ENCODE results near the gene ZNF136. TPM values are rescaled to one million over a fixed set of nuclear protein-coding genes. Genes with fewer than 3 reads are reported as not detected.

ZNF136 gene
- total and polyA plus RNA-seq, 2 of the 13 experiments (the other 11 are each of a cell fraction or from before 2014, with no cell fraction given) = 2.5 to 10.2 TPM

DNA sequence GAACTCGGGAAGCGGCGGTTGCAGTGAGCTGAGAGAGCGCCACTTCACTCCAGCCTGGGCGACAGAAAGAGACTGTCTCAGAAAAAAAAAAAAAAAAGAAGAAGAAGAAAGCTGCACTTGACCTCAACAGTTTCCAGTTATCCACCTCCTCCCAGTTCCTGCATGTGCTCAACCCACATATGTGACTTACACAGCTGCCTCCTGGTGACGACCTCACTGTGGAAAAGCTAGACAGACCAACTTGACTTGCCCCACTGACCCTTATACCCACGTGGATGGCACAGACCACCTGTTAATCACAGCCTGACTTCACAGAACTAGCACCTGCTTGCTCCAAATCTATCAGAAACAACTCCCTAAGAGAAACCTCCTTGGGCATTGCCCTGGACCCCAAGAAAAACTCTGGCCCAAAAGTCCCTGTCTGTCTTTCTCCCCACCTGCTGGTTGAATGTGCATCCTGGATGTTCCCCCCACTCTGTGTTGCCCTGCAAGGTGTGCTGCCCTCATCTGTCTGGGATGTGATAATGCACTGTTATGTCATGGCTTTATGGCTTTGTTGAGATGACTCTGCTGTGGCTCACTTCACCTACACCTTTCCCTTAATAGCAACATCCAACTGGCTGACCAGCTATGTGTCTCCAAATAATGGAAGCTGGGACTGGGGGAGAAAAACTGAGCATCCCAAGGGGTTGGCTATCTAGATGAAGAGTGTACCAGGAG is 25.5 kb upstream of the ZNF136 start (continued):
- TF ChIP-seq, protein P1, sequence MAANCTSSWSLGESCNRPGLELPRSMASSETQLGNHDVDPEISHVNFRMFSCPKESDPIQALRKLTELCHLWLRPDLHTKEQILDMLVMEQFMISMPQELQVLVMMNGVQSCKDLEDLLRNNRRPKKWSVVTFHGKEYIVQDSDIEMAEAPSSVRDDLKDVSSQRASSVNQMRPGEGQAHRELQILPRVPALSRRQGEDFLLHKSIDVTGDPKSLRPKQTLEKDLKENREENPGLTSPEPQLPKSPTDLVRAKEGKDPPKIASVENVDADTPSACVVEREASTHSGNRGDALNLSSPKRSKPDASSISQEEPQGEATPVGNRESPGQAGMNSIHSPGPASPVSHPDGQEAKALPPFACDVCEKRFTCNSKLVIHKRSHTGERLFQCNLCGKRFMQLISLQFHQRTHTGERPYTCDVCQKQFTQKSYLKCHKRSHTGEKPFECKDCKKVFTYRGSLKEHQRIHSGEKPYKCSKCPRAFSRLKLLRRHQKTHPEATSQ (CRISPR knock-in tag; IDR thresholded peaks at IDR 0.05; ENCODE audit: borderline replicate concordance) = no peak
- no peak for TF ChIP-seq UBTF (CRISPR knock-in tag; IDR thresholded peaks at IDR 0.05)
- TF ChIP-seq KMT2A (CRISPR knock-in tag; IDR thresholded peaks at IDR 0.05) = 0 out of 2 replicates have a peak, but pooled peaks have one; percentile 51
- no peak for TF ChIP-seq IRX3 (CRISPR knock-in tag; IDR thresholded peaks at IDR 0.05; ENCODE audit: borderline replicate concordance, low read depth)
- peak; percentile 43 for TF ChIP-seq CEBPG (CRISPR knock-in tag; IDR thresholded peaks at IDR 0.05)
- no peak for TF ChIP-seq ZSCAN29 (CRISPR knock-in tag; conservative IDR thresholded peaks at IDR 0.05)
- TF ChIP-seq RBM22 (optimal IDR thresholded peaks at IDR 0.05; ENCODE audit: low read length) = no peak
- peak; percentile 66 for TF ChIP-seq ZNF574 (CRISPR knock-in tag; IDR thresholded peaks at IDR 0.05)
- TF ChIP-seq ZNF576 (CRISPR knock-in tag; IDR thresholded peaks at IDR 0.05) = no peak
- no peak for TF ChIP-seq GMEB2 (CRISPR knock-in tag; IDR thresholded peaks at IDR 0.05; ENCODE audit: low read depth)
- no peak for TF ChIP-seq ZNF83 (CRISPR knock-in tag; IDR thresholded peaks at IDR 0.05; ENCODE audit: borderline replicate concordance)
- TF ChIP-seq, protein P2, sequence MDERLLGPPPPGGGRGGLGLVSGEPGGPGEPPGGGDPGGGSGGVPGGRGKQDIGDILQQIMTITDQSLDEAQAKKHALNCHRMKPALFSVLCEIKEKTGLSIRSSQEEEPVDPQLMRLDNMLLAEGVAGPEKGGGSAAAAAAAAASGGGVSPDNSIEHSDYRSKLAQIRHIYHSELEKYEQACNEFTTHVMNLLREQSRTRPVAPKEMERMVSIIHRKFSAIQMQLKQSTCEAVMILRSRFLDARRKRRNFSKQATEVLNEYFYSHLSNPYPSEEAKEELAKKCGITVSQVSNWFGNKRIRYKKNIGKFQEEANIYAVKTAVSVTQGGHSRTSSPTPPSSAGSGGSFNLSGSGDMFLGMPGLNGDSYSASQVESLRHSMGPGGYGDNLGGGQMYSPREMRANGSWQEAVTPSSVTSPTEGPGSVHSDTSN (CRISPR knock-in tag; IDR thresholded peaks at IDR 0.05) = no peak
- peak; percentile 70 for TF ChIP-seq SAP130 (CRISPR knock-in tag; IDR thresholded peaks at IDR 0.05; ENCODE audit: low read depth)
- TF ChIP-seq SOX13 (IDR thresholded peaks at IDR 0.05) = no peak
- peak in 1 of 2 experiments; percentile 27; a peak in 1 of 4 replicates for TF ChIP-seq SOX13 (CRISPR knock-in tag; conservative IDR thresholded peaks at IDR 0.05 in 1 of 2, IDR thresholded peaks at IDR 0.05 in 1 of 2)
- no peak for TF ChIP-seq GABPA (IDR thresholded peaks at IDR 0.05; ENCODE audit: low read depth, low read length)
- TF ChIP-seq GABPA (CRISPR knock-in tag; IDR thresholded peaks at IDR 0.05; ENCODE audit: low read depth) = no peak
- TF ChIP-seq, protein P3, sequence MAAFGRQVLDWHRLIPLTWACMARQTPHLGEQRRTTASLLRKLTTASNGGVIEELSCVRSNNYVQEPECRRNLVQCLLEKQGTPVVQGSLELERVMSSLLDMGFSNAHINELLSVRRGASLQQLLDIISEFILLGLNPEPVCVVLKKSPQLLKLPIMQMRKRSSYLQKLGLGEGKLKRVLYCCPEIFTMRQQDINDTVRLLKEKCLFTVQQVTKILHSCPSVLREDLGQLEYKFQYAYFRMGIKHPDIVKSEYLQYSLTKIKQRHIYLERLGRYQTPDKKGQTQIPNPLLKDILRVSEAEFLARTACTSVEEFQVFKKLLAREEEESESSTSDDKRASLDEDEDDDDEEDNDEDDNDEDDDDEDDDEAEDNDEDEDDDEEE (CRISPR knock-in tag; IDR thresholded peaks at IDR 0.05) = no peak
- TF ChIP-seq AGO1 (IDR thresholded peaks at IDR 0.05; ENCODE audit: low read depth, low read length, poor library complexity, severe bottlenecking) = no peak

All from HepG2 (cell line).